ENCODE data around the gene CYYR1.

Gene CYYR1

DNA sequence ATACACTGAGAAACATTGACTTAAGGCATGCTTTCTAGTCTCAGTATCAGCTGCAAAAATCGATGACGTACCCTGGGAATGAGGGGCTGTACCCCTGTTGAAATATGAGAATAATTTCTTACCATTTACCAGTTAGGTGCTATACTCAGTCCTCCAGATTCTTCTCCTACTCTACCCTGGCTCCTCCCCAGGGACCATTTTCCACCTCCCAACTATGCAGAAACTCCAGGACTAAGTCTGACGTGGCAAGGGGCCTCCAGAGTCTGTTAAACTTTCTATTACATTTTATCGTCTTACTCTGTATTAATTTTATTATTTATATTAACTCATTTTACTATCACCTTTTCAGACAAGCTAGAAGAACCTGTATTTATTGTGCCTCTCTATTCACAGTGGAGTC lies 124.3 kb downstream of the CYYR1 start:
- TF ChIP-seq ZNF274 (IDR thresholded peaks at IDR 0.05; ENCODE audit: low read depth, low read length) = no peak
- no peak overlapping the region for H3K4me3 ChIP-seq (ENCODE audit: low read length)

DNA sequence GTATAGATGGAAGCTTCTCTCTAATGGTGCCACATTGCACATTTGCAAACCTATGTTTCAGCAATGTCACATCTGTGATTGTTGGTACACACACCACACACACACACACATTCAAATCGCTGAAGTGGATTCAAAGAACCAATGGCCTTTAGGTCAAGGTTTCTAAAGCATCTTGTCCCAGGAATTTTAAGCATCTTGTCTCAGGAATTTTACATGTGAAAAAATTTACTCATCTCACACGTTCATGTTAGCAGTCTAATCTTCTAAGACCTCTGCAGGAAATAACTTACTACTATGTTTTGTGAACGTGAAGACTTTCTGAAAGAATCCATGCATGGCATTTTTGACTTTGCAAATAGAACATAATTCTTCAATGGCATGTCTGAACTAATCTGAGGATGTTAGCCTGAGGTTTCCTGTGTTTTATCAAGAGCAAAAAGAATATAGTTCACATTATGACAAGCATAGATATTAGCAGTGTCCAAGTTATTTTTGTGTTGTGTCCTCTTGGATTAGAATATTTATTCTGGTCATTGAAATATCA lies 125.1 kb downstream of the CYYR1 start:
- no peak overlapping the region for H3K4me3 ChIP-seq (ENCODE audit: low read length)
- no peak for TF ChIP-seq ZNF274 (IDR thresholded peaks at IDR 0.05; ENCODE audit: low read depth, low read length)

DNA sequence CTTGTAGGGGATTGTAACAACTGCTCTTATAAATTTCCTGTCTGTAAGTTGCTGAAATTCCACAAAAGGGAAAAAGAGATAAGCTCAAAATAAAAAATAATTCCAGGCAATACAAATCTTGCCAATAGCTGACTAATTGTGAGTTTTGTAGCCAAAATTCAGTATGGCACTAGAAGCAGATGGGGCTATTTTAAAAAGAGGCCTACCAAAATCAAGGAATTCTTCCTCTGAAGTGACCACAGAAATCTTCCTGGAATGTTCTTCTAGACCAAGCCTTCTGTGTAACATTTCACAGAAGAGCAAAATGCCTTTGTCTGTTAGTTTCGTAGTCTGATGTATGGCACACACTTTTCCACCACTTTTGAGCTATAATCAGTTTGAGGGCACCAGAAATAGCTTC lies 127.6 kb downstream of the CYYR1 start:
- TF ChIP-seq ZNF274 (IDR thresholded peaks at IDR 0.05; ENCODE audit: low read depth, low read length) = no peak
- H3K4me3 ChIP-seq (ENCODE audit: low read length) = no peak overlapping the region

DNA sequence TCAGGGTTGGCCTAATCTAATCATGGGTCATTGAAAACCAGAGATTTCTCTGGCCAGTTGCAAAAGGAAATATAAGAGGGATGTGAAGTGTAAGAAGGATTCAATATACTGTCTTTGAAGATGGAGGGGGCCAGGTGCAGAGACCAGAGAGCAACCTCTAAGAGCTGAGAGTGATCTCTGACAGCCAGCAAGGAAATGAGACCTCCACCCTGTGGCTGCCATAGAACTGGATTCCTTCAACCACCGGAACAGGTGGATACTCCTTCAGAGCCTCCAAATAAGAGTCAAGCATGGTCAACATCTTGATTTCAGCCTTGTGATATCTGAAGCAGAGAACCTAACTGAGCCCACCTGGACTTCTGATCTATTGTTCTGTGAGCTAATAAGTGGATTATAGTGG lies 128.4 kb downstream of the CYYR1 start:
- H3K4me3 ChIP-seq (ENCODE audit: low read length) = no peak overlapping the region
- TF ChIP-seq ZNF274 (IDR thresholded peaks at IDR 0.05; ENCODE audit: low read depth, low read length) = no peak

DNA sequence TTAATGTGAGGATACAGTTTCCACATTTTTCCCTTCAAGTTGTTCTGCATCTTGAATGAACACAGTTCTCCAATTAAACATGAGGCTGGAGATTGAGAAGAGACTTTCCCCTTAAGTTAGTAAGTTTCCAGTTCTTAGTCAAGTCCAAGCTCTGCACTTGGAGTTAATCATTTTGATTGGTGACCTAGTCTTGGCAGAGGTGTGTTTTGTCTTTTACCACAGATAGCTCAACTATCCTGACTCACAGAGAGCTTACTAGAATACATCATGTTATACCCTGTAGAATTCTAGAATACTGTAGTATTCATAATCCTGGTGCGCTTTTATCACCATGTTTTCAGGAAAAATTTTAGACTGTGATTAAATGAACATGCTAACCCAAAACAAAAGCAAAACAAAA lies 129.2 kb downstream of the CYYR1 start:
- no peak for TF ChIP-seq ZNF274 (IDR thresholded peaks at IDR 0.05; ENCODE audit: low read depth, low read length)
- H3K4me3 ChIP-seq (ENCODE audit: low read length) = no peak overlapping the region

DNA sequence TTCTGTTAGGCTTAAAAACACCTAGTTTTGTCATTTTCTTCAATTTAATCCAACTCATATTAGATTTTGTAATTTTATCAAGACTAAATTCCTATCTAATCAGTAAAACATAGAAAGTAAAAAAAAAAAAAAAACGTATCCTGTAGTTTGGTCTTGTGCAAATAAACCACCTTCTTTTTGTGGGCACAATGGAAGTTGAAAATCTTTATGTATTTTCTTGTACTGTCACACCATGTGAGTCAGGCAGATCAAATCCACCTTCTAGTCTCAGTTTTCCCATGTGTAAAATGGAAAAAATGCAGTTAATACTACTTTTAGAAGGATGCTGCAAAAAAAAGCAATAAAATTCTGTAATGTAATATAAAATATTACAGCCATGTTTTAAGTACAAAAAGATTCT lies 129.8 kb downstream of the CYYR1 start:
- no peak for TF ChIP-seq ZNF274 (IDR thresholded peaks at IDR 0.05; ENCODE audit: low read depth, low read length)
- H3K4me3 ChIP-seq (ENCODE audit: low read length) = no peak overlapping the region

DNA sequence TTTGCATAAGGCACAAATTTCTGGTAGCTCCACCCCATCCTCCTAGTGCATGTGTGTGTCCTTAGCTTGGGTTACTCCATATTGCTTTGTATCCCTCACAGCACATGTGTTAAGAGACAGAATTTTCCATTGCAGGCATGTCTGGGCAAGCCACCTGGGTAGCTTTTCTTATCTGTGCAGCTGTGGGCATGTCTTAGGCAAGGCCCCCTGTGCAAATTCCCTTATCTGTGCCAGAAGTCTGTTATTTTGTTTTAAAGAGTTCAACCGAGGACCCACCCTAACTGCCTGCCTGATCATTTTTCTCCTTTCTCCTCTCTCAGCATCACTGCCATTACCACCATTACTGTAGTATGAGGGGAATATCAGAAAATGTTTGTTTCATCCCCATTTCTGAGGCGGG lies 131.9 kb downstream of the CYYR1 start:
- no peak for TF ChIP-seq ZNF274 (IDR thresholded peaks at IDR 0.05; ENCODE audit: low read depth, low read length)
- H3K4me3 ChIP-seq (ENCODE audit: low read length) = no peak overlapping the region

- TF ChIP-seq ZNF274 (IDR thresholded peaks at IDR 0.05; ENCODE audit: low read depth, low read length) = no peak
- no peak overlapping the region for H3K4me3 ChIP-seq (ENCODE audit: low read length)
Observed at GRCh38 chr21:26438976-26439375, 134.1 kb downstream of the CYYR1 start.

DNA sequence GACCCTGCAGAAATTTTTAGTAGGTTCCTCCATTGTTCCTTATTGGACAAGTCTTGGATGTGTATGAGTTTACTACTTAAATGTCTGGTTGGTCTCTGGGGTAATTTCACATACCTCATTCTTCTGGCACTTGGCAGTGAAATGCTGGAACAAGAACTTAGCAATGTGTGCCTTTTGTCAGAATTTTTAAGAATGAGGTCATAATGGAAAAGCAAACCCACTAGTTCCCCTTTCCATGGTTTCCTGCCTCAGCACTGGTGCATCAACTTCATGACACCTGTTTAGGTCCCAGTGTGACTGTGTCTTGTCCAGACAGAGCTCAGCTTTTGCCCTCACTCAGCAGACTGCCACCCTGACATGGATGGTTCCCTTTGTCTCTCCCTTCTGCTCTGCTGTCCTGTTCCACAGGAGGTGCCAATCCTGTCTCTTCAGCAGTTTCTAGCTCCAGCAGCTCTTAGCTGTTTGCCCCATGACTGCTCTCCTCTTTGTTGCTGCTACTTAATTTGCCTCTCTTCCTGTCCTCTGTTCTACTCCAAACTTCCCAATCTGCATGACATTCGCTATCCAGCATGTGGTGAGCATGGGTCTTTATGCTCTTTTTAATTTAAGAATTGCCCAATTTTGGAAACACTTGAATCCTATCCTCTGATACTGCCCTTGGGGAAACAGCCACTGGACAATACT lies 135.6 kb downstream of the CYYR1 start:
- no peak for TF ChIP-seq ZNF274 (IDR thresholded peaks at IDR 0.05; ENCODE audit: low read depth, low read length)
- no peak overlapping the region for H3K4me3 ChIP-seq (ENCODE audit: low read length)

DNA sequence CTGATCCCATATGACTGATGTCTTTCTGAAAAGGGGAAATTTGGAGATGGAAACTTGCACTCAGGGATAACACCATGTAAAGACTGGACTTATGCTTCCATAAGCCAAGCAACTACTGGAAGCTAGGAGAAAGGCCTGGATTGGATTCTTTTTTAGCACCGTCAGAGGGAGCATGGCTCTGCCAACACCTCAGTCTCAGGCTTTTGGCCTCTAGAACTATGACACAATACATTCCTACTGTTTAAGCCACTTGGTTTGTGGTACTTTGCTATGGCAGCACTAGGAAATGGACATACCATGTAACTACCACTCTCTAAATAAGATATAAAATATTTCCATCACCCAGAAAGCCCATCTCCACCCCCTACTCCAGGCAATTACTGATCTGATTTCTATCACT lies 139.7 kb downstream of the CYYR1 start:
- H3K4me3 ChIP-seq (ENCODE audit: low read length) = no peak overlapping the region
- no peak for TF ChIP-seq ZNF274 (IDR thresholded peaks at IDR 0.05; ENCODE audit: low read depth, low read length)

- no peak overlapping the region for H3K4me3 ChIP-seq (ENCODE audit: low read length)
- TF ChIP-seq ZNF274 (IDR thresholded peaks at IDR 0.05; ENCODE audit: low read depth, low read length) = no peak
Observed at GRCh38 chr21:26432410-26432809, 140.7 kb downstream of the CYYR1 start.

DNA sequence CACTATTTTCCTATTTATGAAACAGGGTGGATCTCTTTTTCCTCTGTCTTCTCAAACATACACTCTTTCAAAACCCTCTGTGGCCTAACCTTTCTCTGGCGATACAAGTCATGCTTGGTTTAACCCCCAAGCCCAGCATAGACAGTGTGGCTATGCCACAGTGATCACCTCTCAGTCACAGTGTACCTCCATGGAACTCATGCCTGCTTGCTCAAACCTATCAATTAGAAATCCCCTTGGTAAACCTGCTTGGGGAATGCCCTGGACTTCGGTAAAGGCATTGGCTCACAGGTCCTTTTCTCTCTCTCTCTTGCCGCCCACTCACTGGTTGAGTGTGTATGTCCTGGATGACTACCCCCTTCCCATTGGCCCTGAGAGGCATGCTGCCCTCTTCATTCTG lies 147.5 kb downstream of the CYYR1 start:
- TF ChIP-seq ZNF274 (IDR thresholded peaks at IDR 0.05; ENCODE audit: low read depth, low read length) = no peak
- no peak overlapping the region for H3K4me3 ChIP-seq (ENCODE audit: low read length)

GRCh38 chr21:26423511-26423910 lies 149.6 kb downstream of the CYYR1 start:
- no peak overlapping the region for H3K4me3 ChIP-seq (ENCODE audit: low read length)
- no peak for TF ChIP-seq ZNF274 (IDR thresholded peaks at IDR 0.05; ENCODE audit: low read depth, low read length)

GRCh38 chr21:26422706-26423105 lies 150.4 kb downstream of the CYYR1 start:
- TF ChIP-seq ZNF274 (IDR thresholded peaks at IDR 0.05; ENCODE audit: low read depth, low read length) = no peak
- H3K4me3 ChIP-seq (ENCODE audit: low read length) = no peak overlapping the region

DNA sequence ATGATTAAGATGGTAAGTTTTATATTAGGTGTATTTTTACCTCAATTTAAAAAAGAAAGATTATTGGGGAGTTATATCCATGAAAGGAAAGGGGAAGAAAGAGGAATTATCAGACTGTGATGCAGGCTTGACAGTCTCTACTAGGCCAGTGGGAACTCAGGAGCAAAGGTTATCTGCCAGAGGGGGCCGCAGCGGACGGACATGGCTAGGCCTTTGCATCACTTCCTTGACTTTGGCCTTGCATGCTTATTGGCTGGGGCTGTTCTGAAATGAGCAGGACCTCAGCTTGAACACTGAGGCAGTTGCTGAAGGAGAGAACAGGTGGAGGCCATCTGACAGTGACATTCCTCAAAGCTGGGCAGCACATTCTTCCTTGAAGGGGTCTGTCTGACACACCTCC lies 150.9 kb downstream of the CYYR1 start:
- TF ChIP-seq ZNF274 (IDR thresholded peaks at IDR 0.05; ENCODE audit: low read depth, low read length) = no peak
- no peak overlapping the region for H3K4me3 ChIP-seq (ENCODE audit: low read length)

DNA sequence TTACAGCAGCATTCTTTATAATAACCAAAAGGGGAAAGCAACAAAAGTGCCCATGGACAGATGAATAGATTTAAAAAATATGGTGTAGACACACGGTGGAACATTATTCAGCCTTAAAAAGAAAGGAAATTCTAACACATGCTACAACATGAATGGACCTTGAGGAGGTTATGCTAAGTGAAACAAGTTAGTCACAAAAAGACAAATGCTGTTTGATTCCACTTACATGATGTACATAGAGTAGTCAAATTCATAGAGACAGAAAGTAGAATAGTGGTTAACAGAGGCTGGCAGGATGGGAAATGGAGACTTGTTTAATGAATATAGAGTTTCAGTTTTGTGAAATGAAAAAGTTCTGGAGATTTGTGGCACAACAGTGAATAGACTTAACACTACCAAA lies 151.4 kb downstream of the CYYR1 start:
- no peak overlapping the region for H3K4me3 ChIP-seq (ENCODE audit: low read length)

More for the DNA sequence above, 151.4 kb downstream of the CYYR1 start:
- no peak for TF ChIP-seq ZNF274 (IDR thresholded peaks at IDR 0.05; ENCODE audit: low read depth, low read length)

Data from GM08714 (cell line).